HG03108 (cell line): ENCODE data around the gene PDE11A.
A peak's percentile ranks its signal among the peaks of the same experiment; 100 is the strongest.

ENCODE experiments used
- ATAC-seq: cut with Tn5 transposase; IDR thresholded peaks from one replicate; pipeline ENCODE4 v1.9.1; 2021; ENCODE audit warnings: moderate library complexity; ENCODE audit not compliant: unreplicated experiment

PDE11A gene

DNA sequence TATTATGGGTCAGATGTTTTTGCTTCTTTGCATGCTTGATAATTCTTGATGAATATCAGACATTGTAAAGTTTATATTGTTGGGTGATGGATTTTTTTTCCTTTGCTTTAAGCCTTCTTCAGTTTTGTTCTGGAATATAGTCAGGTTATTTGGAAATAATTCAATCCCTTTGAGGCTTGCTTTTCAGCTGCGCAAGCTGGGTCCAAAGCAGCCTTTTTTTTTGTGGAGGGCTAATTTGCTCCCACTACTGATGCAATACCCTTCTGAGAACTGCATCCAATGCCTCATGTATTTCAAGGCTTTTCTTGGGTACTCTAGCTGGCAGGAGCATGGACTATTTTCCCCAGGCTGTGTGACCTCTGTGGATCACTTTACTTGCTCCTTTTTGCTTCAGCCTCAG is 434.1 kb downstream of the PDE11A start:
- no peak for ATAC-seq

DNA sequence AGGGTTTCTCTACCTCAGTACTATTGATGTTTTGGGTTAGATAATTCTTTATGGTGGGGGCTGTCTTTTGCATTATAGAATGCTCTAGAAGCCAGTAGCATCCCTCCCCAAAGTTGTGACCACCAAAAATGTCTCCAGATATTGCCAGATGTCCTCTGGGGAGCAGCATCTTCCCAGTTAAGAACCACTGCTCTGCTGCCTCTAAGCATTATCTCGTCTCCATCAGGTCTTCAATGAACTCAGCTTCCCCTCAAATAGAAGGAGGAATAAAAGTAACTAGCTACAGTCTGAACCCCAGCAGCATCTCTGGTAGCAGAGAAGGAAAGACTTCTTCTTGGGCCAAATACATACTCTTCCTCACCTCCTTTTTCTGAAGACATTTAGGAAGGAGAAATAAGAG is 435.9 kb downstream of the PDE11A start:
- no peak for ATAC-seq

DNA sequence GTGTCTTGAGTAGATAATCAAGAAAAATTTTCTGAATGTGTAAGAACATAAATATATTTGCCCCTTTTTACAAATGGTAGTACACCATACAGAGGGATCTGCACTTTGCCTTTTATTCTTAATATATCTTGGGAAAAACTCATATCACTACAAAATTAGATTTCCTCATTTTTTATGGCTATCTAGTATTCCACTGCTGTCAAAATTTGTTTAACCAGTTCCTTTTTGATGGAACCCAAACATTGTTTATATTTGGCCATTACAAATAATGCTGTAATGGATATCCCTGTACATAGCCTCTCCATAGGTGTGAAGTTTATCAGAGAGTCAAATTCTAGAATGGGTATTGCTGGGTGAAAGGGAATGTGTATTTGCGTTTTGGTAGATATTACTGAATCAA is 436.9 kb downstream of the PDE11A start:
- no peak for ATAC-seq

DNA sequence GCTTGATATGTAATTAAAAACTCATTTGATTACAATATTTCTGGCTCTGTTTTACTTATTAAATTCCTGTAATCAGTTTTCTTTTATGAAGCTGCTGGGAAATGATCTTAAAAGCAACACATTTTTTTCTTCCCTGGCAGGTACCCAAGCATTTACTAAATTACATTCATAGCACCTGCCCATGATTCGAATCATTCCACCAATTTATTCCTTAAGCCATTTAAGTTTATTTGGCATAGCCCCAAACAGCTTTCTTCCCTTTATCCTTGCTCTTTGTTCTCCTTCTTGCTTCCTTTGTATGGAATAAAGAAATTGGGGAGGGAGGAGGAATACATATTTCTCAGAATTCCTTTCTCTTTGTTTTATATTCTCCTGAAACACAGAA is 438.7 kb downstream of the PDE11A start:
- ATAC-seq = no peak

DNA sequence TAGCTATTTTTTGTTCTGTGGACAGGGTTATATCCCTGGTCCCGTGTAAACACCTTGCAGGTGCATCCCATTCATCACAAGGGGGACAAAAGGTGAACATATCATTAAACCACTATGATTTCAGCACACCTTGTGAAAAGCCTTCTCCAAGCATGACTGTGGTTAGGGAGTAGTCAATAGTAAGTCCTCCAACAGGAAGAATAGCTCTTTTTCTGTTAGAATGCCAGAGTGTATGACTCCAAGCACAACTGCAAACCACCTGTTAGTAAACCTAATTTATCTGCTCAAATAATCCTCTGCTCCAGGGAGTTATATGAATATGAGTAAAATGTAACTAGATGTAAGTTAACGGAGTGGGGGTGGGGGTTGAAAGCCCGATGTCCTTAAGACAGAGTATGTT is 439.5 kb downstream of the PDE11A start:
- no peak for ATAC-seq

DNA sequence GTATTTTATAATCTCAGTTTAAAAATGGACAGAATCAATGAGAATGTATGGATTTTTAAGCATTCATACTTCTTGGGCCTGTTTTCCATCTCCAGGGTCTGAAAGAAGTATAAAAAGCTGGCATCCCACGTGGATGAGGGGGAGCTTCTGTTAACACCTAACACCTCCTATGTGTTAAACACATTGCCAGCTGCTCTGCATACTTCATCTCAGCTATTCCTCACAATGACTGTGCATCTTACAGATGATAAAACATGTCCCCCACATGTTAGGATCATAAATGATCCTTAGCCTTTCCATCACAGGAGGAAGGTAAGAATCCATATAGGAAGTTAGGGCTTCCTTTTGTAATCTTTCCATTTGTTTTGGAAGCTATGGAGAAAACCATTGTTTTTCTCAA is 440.9 kb downstream of the PDE11A start:
- no peak for ATAC-seq

DNA sequence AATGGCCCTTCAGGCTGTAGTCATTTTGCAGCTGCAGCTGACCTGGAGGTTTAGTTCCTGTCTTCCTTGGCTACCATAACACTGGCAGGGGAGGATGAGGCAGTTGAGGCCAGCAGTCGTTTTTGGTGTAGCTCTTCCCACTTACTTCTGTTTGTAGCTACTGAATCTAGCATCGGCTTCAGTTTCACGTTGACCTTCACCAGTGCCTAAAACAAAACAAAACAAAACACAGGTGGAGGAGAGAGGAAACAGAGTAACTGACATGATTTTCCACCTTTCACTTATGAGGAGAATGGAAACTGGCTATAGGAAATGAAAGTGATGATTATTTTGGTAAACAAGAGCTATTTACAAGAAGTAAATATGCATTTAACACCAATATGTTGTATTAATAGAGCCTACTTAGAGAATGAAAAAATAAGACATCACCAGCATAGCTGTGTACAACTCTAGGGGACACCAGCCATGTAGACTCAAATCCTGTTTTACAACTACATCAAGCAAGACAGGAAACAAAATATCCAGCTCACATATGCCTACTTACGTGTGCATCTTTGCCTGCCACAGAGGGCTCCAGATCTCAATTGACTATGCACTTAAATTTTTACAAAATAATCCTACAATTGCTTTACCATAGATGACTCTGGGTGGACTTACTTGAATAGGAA is 443.1 kb downstream of the PDE11A start:
- no peak for ATAC-seq

DNA sequence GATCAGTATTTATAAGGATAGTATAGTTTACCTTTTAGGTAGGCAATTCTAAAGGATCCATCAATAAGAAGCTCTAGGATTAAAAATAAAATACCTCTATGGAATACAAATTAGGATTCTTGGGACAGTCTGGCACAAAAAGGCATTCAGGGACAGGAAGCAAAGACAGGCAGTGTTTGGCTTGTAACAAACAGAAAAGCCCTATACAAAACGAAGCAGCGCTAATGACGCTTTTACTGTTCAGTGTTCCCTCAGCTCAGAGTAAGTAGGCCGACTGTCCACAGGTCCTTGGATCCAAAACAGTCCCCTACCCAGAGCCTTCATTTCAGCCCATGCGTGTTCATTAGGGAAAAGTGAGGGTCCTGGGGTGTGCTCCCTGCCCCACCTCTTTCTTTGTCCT is 443.7 kb downstream of the PDE11A start:
- no peak for ATAC-seq

DNA sequence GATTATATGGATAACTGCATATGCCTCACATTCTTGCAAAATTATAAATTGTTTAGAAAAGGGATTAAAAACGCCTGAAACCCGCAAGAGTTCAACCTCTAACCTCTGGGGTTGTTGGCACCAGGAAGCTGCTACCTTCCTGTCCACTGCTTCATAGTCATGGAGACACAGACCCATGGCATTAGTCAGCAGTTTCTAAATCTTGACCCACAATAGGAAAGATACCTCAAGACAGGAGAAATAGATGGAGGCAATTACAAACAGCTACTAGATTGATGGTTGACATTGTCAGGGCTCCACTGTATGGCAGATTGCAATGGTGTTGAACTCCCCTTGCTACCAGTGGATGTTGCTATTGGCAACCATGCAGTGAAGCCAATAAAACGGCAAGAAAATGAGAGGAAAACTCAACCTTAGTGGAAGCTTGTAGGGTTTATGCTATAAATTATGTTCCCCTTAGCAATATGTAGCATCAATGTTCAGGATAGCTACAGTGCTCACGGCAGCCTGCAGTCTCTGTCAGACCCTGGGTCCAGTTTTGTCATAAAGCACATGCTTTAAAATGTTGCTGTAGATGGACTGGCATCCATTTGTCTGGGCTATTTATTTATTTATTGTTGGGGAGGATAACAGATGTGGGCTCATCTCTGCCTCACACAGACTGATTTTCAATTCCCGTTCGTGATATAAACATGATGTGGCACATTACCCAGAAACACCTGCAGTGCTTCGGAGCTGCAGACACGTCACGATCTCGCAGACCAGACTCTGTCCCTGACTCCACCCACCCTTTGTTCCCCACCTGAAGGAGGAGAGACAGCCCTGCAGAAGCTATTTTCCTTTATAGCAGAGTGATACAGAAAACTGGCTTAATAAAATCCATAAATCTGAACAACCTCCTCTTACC is 446.6 kb downstream of the PDE11A start:
- ATAC-seq = no peak

DNA sequence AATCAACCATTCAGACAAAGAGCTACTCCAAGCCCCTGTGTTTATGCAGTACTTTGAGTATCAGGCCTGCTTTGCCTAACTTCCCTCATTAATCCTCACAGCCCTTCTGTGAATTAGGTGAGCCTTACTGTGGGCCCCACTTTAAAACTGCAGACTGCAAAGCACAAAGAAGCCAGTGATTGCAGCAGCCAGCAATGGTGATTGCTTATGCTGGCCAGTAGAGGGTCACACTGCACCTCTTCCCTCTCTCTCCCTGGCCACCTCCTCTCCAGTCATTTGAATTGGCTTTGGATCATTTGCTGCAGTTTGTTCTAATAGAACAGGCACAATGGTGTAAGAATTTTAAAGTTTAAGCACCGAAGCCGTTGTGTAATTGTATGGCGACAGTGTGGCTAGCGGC is 450.1 kb downstream of the PDE11A start:
- no peak for ATAC-seq

DNA sequence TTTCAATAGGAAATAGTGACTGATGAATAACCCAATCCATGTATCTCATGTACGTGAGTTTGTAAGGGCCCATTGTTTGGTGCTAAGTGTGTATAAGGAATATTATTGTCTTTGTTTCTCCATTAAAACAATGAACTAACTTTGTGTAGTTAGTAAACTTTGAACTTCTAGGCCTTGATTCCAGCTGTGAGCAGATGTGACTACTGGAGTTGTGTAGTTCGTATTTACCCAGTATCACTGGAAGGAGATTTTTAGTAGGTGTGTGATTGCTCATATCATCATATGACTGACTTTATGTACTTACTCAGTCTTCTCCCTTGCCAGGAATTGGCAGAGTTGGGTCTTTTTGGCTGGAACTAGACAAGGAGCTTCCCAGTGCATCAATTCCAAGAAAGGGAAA is 452.6 kb downstream of the PDE11A start:
- no peak for ATAC-seq

DNA sequence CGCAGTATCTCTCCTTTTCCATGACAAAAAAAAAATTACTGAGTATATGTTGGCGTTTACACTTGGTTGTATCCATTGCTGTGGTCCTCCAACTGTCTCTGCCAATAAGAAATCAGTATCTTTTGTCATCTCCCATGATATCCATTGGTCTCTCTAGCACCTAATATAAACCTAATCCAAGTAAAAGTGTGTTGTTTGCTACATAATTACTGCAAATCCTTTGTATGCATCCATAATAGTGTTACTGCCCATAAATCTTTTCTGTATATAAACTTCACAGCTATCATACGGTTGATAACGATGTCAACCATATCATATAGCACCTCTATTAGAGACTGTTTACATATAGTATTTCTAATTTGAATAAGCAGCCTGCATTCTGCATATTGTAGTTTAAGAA is 453.1 kb downstream of the PDE11A start:
- ATAC-seq = no peak

DNA sequence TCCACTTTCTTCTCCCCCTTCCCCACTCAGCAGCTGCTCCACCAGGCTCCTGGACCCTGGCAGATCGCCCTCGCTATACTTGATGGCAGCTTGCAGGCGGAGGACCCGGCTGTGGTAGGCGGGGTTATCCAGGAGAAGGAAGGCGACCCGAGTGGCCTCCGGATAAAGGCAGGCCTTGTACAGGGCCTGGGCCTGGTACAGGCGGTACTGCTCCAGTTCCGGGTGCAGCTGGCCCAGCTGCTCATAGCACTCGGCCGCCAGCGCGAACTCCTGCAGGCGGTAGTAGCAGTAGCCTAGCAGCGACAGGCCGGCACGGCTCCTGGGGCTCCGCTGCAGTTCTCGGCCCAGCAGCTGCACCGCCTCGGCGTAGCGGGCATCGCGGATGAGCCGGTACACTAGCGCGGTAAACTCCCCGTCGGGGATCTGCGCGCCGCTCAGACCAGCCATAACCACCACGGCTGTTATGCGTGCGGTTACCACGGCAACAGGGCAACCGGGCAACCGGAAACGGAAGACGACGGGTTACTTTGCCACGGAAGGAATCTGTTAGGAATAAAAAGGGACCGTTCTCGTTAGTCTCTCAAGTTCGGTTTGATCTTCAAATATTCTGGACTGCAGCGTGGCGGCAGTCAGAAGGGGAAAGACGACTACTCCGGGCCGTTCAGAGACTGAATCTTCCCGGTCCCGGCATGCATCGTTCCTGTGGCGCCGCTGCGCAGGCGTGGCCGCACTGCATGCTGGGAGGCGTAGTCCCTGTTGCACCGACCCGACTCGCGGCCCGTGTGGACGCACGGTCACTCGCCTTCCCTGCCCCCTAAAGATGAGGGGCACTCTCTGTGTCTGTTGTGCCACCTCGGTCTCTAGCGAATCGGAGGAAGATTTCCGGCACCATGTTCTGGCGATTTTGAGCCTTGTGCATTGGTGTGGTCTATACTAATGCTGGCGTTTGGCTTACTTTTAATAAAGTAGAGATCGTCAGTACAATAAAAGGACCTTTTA is 454.0 kb downstream of the PDE11A start:
- peak; percentile 97 for ATAC-seq

DNA sequence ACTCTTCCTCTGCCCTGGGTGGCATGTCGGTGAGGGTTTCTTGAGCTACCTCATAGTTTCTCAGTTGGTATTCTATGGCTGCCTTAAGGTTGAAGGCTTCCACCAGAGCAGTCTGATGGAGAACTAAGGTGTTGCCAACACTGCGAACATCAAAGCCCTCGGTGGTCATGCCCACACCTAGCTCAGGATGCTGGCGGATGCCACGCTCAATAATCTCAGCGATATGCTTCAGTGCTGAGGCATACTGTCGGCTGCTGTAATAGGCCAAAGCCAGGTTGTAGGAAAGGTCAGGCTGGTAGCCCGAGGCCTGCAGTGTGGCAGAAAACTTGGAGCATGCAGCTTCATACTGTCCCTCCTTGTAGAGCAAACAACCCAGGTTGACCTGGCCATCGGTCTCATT is 454.7 kb downstream of the PDE11A start:
- ATAC-seq = no peak

DNA sequence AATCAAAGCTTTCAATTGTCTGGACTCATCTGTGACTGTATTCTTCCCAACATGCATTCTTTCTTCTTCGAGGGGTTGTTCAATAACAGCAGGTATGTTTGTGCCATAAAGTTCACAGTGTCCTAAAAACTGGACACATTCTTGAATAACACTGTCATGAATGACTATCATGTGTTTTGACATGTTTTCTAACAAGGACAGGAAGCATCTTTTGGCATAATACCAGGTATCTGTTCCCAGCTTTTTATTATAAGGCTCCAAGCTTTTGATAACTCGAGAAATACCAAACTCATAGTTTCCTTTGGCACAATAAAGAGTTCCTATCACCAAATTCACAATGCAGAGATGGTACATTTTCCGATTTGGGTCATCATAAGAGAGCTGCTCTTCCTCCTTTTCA is 455.8 kb downstream of the PDE11A start:
- no peak for ATAC-seq

DNA sequence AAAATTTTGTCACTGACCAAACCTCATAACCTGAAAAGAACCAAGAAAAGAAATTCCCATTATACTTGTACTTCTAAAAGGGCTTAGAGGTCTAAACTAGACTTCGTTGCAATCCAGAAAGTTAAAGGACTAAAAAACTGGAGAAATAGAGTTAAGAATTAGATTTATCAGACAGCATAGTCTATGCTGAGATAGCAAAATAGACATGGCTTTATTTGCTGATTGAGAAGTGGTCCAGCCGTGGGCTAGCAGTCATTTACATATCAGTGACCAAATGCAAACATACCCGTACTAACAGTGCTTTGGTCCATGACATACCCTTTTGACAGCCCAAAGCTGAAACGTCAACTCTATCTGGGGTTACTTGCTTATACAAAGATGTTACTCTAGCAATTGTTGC is 456.5 kb downstream of the PDE11A start:
- ATAC-seq = no peak

DNA sequence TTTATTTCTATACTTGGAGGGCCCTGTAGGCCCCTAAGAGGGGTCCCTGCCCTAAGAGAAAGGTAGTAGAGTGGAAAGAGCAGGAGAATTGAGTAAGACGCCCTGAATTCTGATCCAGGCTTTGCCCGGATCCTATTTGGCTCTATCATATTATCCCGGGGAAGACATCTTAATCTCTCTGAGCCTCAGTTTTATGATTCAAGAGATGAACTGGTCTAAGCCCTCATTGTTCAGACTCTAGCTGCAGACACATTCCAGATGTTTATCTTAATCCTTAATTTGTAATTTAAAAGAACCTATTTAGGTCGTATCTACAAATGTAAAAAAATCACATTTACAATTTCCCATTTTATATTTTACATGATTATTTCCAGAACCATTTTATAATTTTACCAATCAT is 459.9 kb downstream of the PDE11A start:
- ATAC-seq = no peak

DNA sequence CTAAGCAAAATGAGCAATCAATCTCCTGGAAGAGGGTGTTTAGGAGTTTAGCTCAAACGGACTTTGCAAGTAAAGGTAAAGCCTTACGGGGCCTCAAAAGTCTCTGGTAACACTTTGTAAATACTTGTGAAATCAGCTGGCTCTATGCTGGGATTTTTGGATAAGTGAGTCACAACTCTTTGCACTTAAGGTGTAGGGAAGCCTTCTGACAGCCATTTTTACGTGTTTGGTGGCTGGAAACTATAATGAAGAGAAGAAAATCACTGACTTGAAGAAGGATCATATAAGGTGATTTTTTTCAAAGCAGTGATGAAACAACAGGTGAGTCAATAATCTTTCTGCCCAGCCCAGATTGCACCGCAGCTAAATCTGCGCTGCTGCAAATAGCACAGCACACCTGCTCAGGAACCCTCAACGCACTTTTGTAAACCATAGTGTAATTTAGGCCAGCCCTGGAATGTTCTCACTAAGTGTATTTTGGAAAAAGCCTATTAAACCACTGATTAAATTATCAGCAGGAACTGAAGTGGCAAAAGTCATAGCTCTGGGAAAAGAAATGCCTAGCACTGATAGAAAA is 461.2 kb downstream of the PDE11A start:
- no peak for ATAC-seq

DNA sequence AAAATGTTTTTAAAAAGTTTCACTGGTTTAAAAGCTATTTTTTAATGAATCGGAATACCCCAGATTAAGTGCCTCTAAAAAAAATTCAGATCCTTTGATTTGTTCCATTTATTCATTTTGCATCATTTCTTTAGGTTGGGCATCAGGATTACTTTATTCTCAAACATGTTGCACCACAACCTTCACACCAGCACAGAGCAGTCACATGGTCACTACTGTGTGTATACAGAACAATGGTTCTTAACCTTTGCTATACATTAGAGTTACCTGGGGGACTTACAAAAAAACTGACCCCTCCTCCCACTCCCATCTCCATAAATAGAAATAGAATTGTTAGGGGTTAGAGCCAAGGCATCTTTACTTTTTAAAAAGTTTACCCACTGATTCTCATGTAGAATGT is 461.8 kb downstream of the PDE11A start:
- ATAC-seq = no peak

DNA sequence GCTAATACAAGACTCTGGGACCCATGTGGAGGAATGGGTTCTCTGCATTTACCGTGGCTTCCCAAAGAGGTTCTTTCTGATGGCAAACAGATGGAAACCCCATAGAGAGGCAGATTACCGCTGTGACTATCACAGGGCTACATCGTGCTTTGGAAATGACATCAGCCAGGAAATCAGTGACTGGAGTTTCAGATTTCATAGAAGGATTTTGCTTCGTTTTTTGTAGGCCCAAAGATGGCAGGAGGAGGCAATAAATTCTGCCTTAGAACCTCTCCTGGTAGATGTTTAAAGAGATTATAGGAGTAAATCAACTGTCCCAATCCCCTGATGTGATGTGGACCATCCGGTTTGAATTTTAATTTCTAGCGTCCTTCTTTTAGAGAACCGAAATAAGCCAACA is 465.9 kb downstream of the PDE11A start:
- no peak for ATAC-seq
